Neural crest cell (in vitro differentiated cells): ENCODE results near the gene SCUBE1. TPM values are rescaled to one million over a fixed set of nuclear protein-coding genes. Genes with fewer than 3 reads are reported as not detected.
A peak's percentile ranks its signal among the peaks of the same experiment; 100 is the strongest.

ENCODE experiments used
- DNase-seq: peaks from one replicate; pipeline ENCODE4 v3.0.0; 2021; ENCODE audit warnings: low read depth, mixed read lengths, low spot score
- H3K27ac Mint-ChIP-seq: one replicate; pipeline ENCODE4 v1.8.0; 2021; ENCODE audit warnings: mild to moderate bottlenecking, mixed read lengths; ENCODE audit not compliant: unreplicated experiment
- H3K27me3 Mint-ChIP-seq: 2 replicates; pipeline ENCODE4 v1.8.0; 2021; ENCODE audit warnings: low read depth, mild to moderate bottlenecking, mixed read lengths
- H3K36me3 Mint-ChIP-seq: 2 replicates; pipeline ENCODE4 v1.8.0; 2021; ENCODE audit warnings: low read depth, mild to moderate bottlenecking, mixed read lengths
- H3K4me1 Mint-ChIP-seq: 2 replicates; pipeline ENCODE4 v1.8.0; 2021; ENCODE audit warnings: mixed read lengths
- H3K4me3 Mint-ChIP-seq: one replicate; pipeline ENCODE4 v1.8.0; 2021; ENCODE audit warnings: mild to moderate bottlenecking, mixed read lengths
- H3K9me3 Mint-ChIP-seq: 2 replicates; pipeline ENCODE4 v1.8.0; 2021; ENCODE audit warnings: mixed read lengths
- total RNA-seq: library from RNA; stranded (reverse); gene quantifications from 2 replicates; pipeline ENCODE4 v1.2.1, GENCODE V29; 2021
- TF ChIP-seq, protein P1 (sequence below): fragments of 200-600 bp; sonication (generic); conservative IDR thresholded peaks from 2 replicates; pipeline ENCODE4 v1.5.0; 2021; ENCODE audit warnings: antibody characterized with exemption, mild to moderate bottlenecking

Gene SCUBE1
- total RNA-seq, 1 donor from 2014 or later = 12.1 TPM

- TF ChIP-seq, protein P1, sequence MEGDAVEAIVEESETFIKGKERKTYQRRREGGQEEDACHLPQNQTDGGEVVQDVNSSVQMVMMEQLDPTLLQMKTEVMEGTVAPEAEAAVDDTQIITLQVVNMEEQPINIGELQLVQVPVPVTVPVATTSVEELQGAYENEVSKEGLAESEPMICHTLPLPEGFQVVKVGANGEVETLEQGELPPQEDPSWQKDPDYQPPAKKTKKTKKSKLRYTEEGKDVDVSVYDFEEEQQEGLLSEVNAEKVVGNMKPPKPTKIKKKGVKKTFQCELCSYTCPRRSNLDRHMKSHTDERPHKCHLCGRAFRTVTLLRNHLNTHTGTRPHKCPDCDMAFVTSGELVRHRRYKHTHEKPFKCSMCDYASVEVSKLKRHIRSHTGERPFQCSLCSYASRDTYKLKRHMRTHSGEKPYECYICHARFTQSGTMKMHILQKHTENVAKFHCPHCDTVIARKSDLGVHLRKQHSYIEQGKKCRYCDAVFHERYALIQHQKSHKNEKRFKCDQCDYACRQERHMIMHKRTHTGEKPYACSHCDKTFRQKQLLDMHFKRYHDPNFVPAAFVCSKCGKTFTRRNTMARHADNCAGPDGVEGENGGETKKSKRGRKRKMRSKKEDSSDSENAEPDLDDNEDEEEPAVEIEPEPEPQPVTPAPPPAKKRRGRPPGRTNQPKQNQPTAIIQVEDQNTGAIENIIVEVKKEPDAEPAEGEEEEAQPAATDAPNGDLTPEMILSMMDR = no peak
- Mint-ChIP-seq H3K4me3 (no peak overlapping the region), H3K27ac (no peak overlapping the region), H3K4me1 (no peaks in the 10 kb centered on the region), H3K9me3 (no peaks in the 10 kb centered on the region), H3K27me3 (no peaks in the 10 kb centered on the region), H3K36me3 (no peaks in the 10 kb centered on the region)
- DNase-seq = no peak
Observed at GRCh38 chr22:43205261-43205691, 137.9 kb downstream of the SCUBE1 start.

- no peaks in the 10 kb centered on the region for H3K36me3 Mint-ChIP-seq
- H3K9me3 Mint-ChIP-seq = no peaks in the 10 kb centered on the region
- TF ChIP-seq, protein P1 = no peak
- DNase-seq = no peak
- no peak overlapping the region for H3K27ac Mint-ChIP-seq
- no peaks in the 10 kb centered on the region for H3K4me1 Mint-ChIP-seq
- H3K4me3 Mint-ChIP-seq = no peak overlapping the region
- no peaks in the 10 kb centered on the region for H3K27me3 Mint-ChIP-seq
Observed at GRCh38 chr22:43203471-43203981, 139.6 kb downstream of the SCUBE1 start.

GRCh38 chr22:43202756-43203410 lies 140.3 kb downstream of the SCUBE1 start:
- Mint-ChIP-seq H3K36me3 (no peaks in the 10 kb centered on the region), H3K27ac (no peak overlapping the region), H3K4me3 (no peak overlapping the region), H3K4me1 (no peaks in the 10 kb centered on the region), H3K9me3 (no peaks in the 10 kb centered on the region), H3K27me3 (no peaks in the 10 kb centered on the region)
- TF ChIP-seq, protein P1 = no peak
- no peak for DNase-seq

- Mint-ChIP-seq H3K27ac (peak overlapping the region; percentile 68), H3K9me3 (no peaks in the 10 kb centered on the region), H3K4me3 (no peak overlapping the region), H3K4me1 (no peaks in the 10 kb centered on the region), H3K27me3 (no peaks in the 10 kb centered on the region), H3K36me3 (no peaks in the 10 kb centered on the region)
- no peak for DNase-seq
- TF ChIP-seq, protein P1 = no peak
Observed at GRCh38 chr22:43202326-43202725, 140.8 kb downstream of the SCUBE1 start.

DNA sequence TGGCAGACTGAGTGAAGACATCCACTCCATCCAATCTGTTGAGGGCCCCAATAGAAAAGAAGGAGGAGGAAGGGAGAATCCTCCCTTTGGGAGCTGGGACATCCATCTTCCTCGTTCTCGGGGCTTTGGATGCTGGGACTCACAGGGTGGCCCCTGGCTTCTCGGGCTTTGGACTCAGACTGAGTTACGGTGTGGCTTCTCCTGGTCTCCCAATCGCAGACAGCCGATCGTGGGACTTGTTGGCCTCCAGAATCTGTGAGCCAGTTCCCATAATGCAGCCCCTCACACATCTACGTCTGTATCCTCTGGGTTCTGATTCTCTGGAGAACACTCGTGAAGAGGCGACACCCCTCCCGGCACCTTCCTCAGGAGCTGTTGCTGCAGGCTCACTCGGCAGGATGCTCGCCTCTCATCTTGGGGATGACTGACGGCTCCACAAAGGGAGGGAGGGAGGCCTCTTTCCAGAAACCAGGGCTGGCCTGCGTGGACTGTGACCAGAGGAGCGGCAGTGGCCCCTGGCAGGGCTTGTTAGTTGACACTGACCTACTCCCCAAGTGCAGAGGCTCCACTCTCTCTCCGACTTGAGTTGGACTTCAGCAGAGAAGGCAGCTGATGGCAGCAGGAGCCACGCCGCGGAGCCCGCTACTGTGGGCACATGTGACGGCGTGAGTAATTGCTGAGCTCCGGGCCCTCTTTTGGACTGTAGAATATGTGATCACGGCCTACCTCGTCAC lies 141.5 kb downstream of the SCUBE1 start:
- Mint-ChIP-seq H3K9me3 (no peaks in the 10 kb centered on the region), H3K36me3 (no peaks in the 10 kb centered on the region), H3K27me3 (no peaks in the 10 kb centered on the region), H3K4me3 (no peak overlapping the region), H3K4me1 (no peaks in the 10 kb centered on the region), H3K27ac (peak overlapping the region; percentile 68)
- TF ChIP-seq, protein P1 = no peak
- DNase-seq = no peak
